Endodermal cell (in vitro differentiated cells): ENCODE results near the gene BIRC5. TPM values are rescaled to one million over a fixed set of nuclear protein-coding genes. Genes with fewer than 3 reads are reported as not detected.

Source experiments
- DNase-seq: peaks from one replicate; pipeline ENCODE4 v3.0.0-alpha.2; 2017
- H3K27ac ChIP-seq: 2 replicates; pipeline ENCODE4 v1.5.1; 2013; ENCODE audit warnings: mild to moderate bottlenecking, low read depth, low read length, moderate library complexity
- H3K27me3 ChIP-seq: 2 replicates; pipeline ENCODE4 v1.6.1; 2013; ENCODE audit warnings: mild to moderate bottlenecking, low read length, moderate library complexity; ENCODE audit not compliant: insufficient read depth, control insufficient read depth, poor library complexity, severe bottlenecking
- H3K36me3 ChIP-seq: 2 replicates; pipeline ENCODE4 v1.7.0; 2013; ENCODE audit warnings: mild to moderate bottlenecking, low read length, moderate library complexity; ENCODE audit not compliant: control insufficient read depth, insufficient read depth
- H3K4me1 ChIP-seq: one replicate; pipeline ENCODE4 v1.7.0; 2013; ENCODE audit warnings: low read length; ENCODE audit not compliant: control insufficient read depth, insufficient read depth
- H3K4me3 ChIP-seq: 2 replicates; pipeline ENCODE4 v1.5.1; 2013; ENCODE audit warnings: mild to moderate bottlenecking, low read length, moderate library complexity
- H3K9ac ChIP-seq: 2 replicates; pipeline ENCODE4 v1.6.1; 2013; ENCODE audit warnings: mild to moderate bottlenecking, low read length, moderate library complexity; ENCODE audit not compliant: poor library complexity, severe bottlenecking; ENCODE audit errors: extremely low read depth
- H3K9me3 ChIP-seq: 2 replicates; pipeline ENCODE4 v1.6.1; 2013; ENCODE audit warnings: mild to moderate bottlenecking, low read length, moderate library complexity; ENCODE audit not compliant: control insufficient read depth
- H3K27ac Mint-ChIP-seq: 2 replicates; pipeline ENCODE4 v1.8.0; 2020; ENCODE audit warnings: mixed read lengths
- H3K27me3 Mint-ChIP-seq: 2 replicates; pipeline ENCODE4 v1.8.0; 2021; ENCODE audit warnings: mild to moderate bottlenecking, mixed read lengths; ENCODE audit not compliant: insufficient read depth
- H3K36me3 Mint-ChIP-seq: 2 replicates; pipeline ENCODE4 v1.8.0; 2020; ENCODE audit warnings: low read depth, mixed read lengths
- H3K4me1 Mint-ChIP-seq: 2 replicates; pipeline ENCODE4 v1.8.0; 2020; ENCODE audit warnings: mixed read lengths
- H3K4me3 Mint-ChIP-seq: 2 replicates; pipeline ENCODE4 v1.8.0; 2020; ENCODE audit warnings: mild to moderate bottlenecking, moderate library complexity, mixed read lengths
- H3K9me3 Mint-ChIP-seq: 2 replicates; pipeline ENCODE4 v1.8.0; 2020; ENCODE audit warnings: mild to moderate bottlenecking, mixed read lengths
- WGBS, 2 experiments: methylation state at CpG; one replicate each; pipeline versions ENCODE4 v1.1.5 to v1.1.7; 2013; ENCODE audit warnings: missing lambda C conversion rate in 2 of 2, mixed read lengths in 1 of 2; ENCODE audit not compliant: insufficient coverage in 1 of 2, insufficient read length in 1 of 2; 5-methylcytosine and 5-hydroxymethylcytosine counted together
- total RNA-seq, 2 donors: library from RNA; stranded (reverse); fragmentation: NEBNext Ultra II Directional in 1 of 2; extraction: Animal tissue kit (Norgen Biotek cat#: 25700) in 1 of 2; gene quantifications; 2 replicates in 1 of 2; 3 replicates in 1 of 2; pipeline ENCODE4 v1.2.1, GENCODE V29; 2021
- TF ChIP-seq, protein P1 (sequence below): fragments of 200-600 bp; sonication (generic); conservative IDR thresholded peaks from 2 replicates; pipeline ENCODE4 v1.5.0; 2021; ENCODE audit warnings: antibody characterized with exemption, mild to moderate bottlenecking

BIRC5 gene
- total RNA-seq, 2 donors from 2014 or later: 59.7 to 89.6 TPM

DNA sequence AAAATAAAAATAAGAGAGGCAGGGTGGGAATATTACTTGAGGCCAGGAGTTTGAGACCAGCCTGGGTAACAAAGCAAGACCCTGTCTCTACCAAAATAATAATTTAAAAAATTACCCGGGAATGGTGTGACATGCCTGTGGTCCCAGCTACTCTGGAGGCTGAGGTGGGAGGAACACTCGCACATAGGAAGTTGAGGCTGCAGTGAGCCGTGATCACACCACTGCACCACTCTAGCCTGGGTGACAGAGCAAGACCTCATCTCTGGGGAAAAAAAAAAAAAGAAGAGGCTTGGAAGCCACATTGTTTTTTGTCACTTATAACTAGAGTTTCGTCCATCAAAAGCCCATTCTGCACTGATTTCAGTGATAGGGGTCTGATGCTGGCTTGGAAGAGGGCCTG lies 14.1 kb downstream of the BIRC5 start:
- H3K27ac Mint-ChIP-seq: no peak overlapping the region
- TF ChIP-seq, protein P1, sequence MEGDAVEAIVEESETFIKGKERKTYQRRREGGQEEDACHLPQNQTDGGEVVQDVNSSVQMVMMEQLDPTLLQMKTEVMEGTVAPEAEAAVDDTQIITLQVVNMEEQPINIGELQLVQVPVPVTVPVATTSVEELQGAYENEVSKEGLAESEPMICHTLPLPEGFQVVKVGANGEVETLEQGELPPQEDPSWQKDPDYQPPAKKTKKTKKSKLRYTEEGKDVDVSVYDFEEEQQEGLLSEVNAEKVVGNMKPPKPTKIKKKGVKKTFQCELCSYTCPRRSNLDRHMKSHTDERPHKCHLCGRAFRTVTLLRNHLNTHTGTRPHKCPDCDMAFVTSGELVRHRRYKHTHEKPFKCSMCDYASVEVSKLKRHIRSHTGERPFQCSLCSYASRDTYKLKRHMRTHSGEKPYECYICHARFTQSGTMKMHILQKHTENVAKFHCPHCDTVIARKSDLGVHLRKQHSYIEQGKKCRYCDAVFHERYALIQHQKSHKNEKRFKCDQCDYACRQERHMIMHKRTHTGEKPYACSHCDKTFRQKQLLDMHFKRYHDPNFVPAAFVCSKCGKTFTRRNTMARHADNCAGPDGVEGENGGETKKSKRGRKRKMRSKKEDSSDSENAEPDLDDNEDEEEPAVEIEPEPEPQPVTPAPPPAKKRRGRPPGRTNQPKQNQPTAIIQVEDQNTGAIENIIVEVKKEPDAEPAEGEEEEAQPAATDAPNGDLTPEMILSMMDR: no peak
- no peak for DNase-seq
- peaks cover 15% of the 10 kb centered on the region for H3K36me3 Mint-ChIP-seq
- Histone ChIP-seq H3K4me1 (no peaks in the 10 kb centered on the region), H3K4me3 (no peak overlapping the region), H3K36me3 (peaks cover 13% of the 10 kb centered on the region), H3K27me3 (peaks cover 28% of the 10 kb centered on the region), H3K27ac (no peak overlapping the region), H3K9me3 (no peaks in the 10 kb centered on the region), H3K9ac (no peak overlapping the region)
- no peak overlapping the region for H3K4me3 Mint-ChIP-seq
- H3K9me3 Mint-ChIP-seq: no peaks in the 10 kb centered on the region
- 93 to 97% methylated on average over 3 to 4 of the region's 4 CpGs for WGBS, 2 experiments
- H3K27me3 Mint-ChIP-seq: peaks cover 43% of the 10 kb centered on the region
- peaks cover 2% of the 10 kb centered on the region for H3K4me1 Mint-ChIP-seq

DNA sequence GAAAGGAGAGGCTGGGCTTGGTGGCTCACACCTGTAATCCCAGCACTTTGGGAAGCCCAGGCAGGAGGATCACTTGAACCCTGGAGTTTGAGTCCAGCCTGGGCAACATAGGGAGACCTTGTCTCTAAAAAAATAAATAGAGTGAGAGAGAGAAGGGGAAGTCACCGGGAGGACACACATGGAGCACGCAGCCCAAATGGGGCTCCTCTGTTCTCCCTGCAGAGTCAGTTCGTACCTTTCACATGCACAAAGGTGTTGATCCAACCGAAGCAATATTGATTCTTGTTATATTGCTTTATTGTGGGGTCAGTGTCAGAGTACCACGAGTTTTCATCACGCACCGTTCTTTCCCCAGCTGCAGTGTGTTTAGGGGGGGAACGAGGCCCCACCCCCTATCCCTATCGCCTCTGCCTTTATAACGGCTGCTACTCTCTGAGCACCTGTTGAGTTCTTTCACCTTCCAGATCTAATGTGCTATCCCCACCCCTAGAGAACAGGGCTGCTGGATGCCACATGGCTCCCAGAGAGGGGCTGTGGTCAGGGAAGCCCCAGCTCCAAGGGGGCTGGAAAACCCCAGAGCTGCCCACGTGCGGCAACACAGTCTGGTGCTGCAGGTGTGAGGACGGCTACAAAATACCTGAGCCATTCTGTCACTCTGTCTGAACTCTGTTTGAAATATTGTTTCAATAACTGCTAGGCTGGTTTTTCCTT lies 16.4 kb downstream of the BIRC5 start:
- H3K4me1 Mint-ChIP-seq: peaks cover 2% of the 10 kb centered on the region
- H3K9ac ChIP-seq: no peak overlapping the region
- DNase-seq: no peak
- no peaks in the 10 kb centered on the region for H3K36me3 Mint-ChIP-seq
- peaks cover 45% of the 10 kb centered on the region for H3K27me3 Mint-ChIP-seq
- peaks cover 28% of the 10 kb centered on the region for H3K27me3 ChIP-seq
- H3K9me3 Mint-ChIP-seq: no peaks in the 10 kb centered on the region
- H3K36me3 ChIP-seq: no peaks in the 10 kb centered on the region
- H3K27ac ChIP-seq: no peak overlapping the region
- 83 to 85% methylated on average over 7 to 13 of the region's 13 CpGs for WGBS, 2 experiments
- no peak overlapping the region for H3K4me3 ChIP-seq
- no peaks in the 10 kb centered on the region for H3K4me1 ChIP-seq
- peak overlapping the region; percentile 54 for H3K4me3 Mint-ChIP-seq
- H3K9me3 ChIP-seq: no peaks in the 10 kb centered on the region
- H3K27ac Mint-ChIP-seq: no peak overlapping the region
- TF ChIP-seq, protein P1: no peak

DNA sequence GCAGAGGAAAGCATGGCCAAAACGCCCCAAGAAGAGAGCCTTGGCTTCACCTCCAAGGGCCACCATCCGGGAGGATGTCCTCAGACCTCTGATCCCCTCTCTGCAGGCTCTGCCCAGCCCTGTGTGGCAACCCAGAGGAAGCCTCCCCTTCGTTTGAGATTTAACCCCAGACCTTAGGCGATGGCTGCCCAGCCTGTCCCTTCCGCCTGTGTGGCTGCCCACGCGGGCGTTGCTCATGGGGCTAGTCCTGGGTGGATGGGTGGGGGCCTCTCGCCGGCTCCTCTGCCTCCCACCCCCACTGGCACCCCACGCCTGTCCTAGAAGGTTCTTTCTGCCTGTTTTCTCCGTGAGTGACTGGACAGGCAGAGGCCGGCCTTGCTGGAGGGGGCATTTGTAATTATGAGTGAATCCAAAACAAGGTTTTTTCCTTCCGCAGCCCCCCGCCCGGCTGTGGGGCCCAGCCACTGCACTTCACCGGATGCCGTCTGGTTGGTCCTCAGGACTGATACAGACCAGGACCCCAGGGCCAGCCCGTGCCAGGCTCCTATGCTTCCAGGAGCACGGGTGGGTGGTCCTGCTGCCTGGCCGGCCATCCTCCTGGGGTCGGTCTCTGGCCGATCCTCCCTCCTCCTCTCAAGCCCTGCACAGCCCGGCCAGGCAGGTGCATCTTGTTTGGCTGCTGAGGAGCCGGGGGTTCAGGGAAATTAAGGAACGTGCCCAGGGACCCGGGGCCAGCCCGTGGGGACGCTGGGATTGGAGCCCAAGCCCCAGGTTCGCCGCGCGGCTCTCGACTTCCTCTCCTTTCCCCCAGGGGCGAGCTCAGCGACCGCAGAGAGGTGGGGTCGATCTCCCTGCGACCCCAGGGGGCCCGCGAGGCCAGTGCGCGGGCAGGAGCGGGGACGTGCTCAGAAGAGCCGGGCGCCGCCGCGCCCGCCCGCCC lies 17.2 kb downstream of the BIRC5 start, which contains the start of gene TMEM235:
TMEM235 (plus strand) TSS at position 636 of the 940 bp plus-strand sequence. CDS start 393 bp downstream, outside the sequence.
- 36 to 78% methylated on average over 6 to 50 of the region's 52 CpGs for WGBS, 2 experiments
- no peaks in the 10 kb centered on the region for H3K9me3 Mint-ChIP-seq
- H3K27ac Mint-ChIP-seq: no peak within 1 kb of the TSS
- Histone ChIP-seq H3K4me1 (no peaks in the 10 kb centered on the region), H3K27ac (no peak within 1 kb of the TSS), H3K27me3 (peaks cover 28% of the 10 kb centered on the region), H3K9me3 (no peaks in the 10 kb centered on the region), H3K4me3 (peak within 1 kb of the TSS; percentile 53), H3K36me3 (no peaks in the 10 kb centered on the region), H3K9ac (no peak within 1 kb of the TSS)
- H3K36me3 Mint-ChIP-seq: no peaks in the 10 kb centered on the region
- H3K4me1 Mint-ChIP-seq: peaks cover 2% of the 10 kb centered on the region
- peaks cover 45% of the 10 kb centered on the region for H3K27me3 Mint-ChIP-seq
- TF ChIP-seq, protein P1: no peak
- peak; percentile 53 for DNase-seq
- H3K4me3 Mint-ChIP-seq: peak within 1 kb of the TSS; percentile 54
